Cerebellar cortex (tissue), 1 donor: ENCODE data around the gene ITGA5.

Experiments
- DNase-seq: peaks from one replicate; pipeline ENCODE4 v3.0.0-alpha.2; 2015; ENCODE audit warnings: low spot score

Gene ITGA5

GRCh38 chr12:54430471-54431069, 11.5 kb upstream of the ITGA5 start:
- no peak for DNase-seq

DNA sequence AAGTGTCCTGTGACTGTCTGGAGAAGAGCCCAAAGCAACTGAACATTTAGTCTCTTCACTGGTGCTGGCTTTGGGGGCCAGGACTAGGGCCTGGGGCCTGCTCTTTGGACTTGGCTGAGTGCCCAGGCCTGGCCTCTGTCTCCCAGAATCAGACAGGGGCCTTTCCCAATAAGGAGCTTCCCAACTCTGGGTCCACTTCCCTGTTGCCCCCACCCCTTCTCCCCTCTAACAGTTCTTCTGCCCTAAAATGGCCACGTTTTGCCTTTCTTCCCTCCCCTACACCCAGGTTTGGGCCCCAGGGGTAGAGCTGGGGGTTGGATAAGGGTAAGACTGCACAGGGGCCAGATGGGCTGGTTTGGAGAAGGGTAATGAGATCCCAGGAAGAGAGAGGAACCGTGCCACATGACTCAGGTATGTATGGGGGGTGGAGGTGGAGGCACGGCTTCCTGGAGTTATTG, 10.0 kb upstream of the ITGA5 start:
- DNase-seq: no peak

DNA sequence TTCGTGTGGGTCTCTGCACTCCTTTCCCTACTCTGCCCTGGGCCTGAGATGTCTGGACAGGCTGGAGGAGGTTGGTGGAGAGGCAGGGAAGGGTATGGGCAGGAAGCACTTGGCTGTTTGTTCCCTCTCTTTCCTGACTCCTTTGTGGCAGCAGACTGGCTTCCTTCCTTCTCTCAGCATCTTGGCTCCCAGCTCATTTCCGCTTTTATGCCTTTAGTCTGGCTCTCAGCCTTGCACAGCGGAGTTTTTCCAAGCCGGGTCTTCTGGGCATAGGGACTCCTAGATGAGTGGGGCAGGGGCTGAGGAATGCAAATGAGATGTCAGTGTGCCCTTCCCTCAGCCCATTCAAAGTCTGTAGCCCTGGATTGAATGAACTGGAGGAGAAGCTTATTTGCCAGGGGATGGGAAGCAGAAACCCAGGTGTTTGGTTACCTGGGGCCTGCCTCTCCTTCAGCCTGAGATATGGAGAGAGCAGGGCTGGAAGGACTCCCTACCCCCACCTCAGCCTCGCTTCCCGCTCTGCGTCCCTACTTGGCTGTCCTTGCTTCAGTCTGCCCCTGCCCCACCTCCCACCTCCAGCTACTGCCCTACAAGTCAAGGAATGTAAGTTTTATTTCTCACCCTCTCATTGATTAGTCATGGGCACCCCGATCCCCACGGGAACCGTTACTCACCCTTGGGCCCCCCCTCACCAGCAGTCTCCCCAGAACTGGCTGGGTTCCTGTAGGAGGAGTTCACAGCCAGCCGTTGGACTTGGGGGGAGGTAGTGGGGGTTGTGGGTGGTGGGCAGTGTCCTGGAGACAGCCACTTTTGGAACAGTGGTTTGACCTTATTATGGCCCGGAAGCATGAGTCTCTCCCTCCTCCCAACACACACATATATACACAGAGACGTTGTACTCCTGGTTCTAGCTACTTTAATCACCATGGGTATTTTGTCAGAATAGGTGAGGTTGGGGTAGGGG, 9.3 kb upstream of the ITGA5 start:
- no peak for DNase-seq

GRCh38 chr12:54427106-54427505, 8.0 kb upstream of the ITGA5 start:
- no peak for DNase-seq

GRCh38 chr12:54426690-54427089, 7.6 kb upstream of the ITGA5 start:
- no peak for DNase-seq

DNA sequence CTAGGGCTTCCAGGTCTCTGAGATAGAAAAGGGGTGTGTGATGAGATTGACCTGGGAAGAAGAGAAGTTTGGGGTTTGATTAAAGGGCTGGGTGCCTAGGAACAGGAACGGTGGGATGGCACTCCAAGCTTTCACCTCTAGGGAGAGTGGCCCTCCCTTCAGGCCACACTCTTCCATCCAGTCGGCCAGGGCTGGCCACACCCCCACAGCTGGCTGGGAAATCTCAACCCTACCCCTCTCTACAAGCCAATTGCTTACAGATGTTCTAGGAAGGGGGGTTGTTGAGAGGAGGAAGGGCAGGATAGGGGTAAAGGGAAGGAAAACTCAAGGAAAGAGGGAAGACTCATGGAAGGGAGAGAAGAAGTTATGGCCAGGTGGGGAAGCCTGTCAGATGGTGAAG, 6.6 kb upstream of the ITGA5 start:
- DNase-seq: no peak

- no peak for DNase-seq
Observed at GRCh38 chr12:54424224-54424623, 5.2 kb upstream of the ITGA5 start.

- no peak for DNase-seq
Observed at GRCh38 chr12:54423816-54424150, 4.7 kb upstream of the ITGA5 start.

GRCh38 chr12:54421879-54422250, 2.8 kb upstream of the ITGA5 start:
- no peak for DNase-seq

DNA sequence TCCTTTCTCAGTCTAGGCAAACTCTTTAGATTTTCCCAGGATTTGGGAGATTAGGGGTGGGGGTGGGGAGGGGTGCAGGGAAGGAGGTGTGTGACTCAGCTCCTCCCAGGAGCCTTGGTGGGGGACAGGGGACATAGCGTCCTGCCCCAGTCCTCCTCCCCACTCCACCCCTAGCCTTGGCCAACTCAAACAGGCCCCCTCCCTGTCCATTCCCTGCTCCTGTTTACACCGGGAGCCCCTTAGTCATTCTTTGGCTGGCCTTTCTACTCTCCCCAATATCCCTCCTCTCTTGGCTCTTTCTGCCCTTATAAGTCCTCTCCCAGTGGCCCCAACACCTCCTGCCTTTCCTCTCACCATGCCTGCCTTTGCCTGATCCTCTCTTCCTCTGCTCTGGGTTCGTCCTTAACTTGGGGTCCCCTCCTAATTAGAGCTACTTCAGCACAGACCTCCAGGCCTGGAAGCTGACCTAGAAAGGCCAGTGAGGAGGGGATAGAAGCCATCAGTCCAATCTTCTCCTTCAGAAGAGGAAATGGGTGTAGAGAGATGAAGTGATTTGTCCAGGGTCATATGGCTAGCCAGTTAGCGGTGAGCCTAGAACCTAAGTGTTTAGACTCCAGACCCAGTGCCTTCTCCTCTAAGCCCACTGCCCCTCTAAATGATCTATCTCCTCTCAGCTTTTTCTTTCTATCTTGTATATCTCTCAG, 2.3 kb upstream of the ITGA5 start:
- no peak for DNase-seq

- DNase-seq: no peak
Observed at GRCh38 chr12:54420766-54421144, 1.7 kb upstream of the ITGA5 start.

- DNase-seq: no peak
Observed at GRCh38 chr12:54418441-54419087, 502 bp downstream of the ITGA5 start.

GRCh38 chr12:54417712-54418440, 1.2 kb downstream of the ITGA5 start:
- DNase-seq: no peak

DNA sequence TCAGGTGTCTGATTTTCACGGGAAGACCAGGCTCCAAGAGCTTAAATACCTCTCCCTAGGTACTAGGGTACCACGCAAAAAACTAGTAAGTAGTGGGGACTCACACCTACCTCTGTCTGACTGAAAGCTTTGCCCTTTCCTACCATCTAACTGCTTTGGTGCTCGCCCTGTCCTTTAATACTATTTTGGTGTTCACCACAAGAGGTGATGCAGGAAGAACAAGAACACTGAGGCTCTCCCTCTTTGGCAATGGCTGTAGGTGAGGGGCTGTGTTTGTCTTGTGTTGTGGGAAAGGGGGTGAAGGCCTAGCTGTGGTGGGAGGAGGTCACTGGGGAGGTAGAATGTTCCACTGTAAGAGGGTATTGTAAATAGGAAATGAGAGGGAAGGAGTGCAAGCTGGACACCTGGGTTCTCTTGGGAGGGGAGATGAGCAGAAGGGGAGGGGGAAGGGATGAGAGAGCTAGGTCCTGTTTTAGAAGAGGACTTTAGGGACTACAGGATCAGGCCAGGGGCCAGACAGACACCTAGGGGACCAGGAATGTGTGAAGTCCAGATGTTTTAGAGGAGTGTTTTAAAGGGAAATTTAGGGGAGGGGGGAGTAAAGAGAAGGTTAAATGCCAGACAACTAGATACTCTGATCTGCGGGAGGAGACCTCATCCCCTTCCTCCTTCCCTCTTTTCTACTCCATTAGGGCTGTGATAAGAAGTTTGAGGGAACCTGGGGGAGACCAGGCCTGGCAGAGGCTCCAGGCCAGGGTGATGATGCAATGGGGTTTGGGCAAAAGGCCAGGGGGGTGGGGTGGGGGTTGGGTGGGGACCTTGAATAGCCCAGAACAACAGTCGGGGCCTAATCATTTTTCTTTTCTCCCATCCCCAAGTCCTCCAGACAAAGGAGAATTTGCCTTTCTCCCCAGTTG, 2.1 kb downstream of the ITGA5 start:
- no peak for DNase-seq

DNA sequence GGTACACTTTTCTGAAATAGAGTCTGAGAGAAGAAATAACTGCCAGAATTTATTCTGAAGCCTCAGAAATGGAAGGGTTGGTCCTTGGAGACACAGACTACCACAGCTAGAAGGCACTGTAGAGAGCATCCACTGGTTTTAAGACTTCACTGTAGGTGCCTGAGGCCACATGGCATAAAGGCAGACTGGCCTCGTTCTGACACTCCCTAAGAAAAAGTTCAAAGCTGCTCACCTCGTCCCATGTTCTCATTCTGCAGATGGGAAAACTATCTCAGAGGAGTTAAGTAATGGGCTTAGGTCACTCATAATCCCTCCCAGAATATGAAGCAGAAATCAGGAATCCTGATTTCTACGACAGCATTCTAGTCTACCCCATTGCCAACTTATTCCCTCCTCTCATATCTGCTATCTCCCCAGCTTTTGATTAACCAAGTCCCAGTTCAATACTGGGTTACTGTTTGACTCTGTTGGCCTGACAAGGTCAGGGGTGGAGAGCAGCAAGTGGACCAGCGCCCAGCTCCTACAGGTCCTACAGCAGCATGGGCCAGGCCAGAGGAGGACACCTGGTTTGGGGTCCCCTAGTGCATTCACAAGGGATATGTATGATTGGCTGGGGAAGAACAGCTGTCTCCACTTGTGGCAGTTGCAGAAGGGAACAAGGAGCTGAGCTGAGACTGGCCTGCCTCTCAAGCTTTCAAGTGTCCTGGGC, 3.7 kb downstream of the ITGA5 start:
- DNase-seq: no peak

DNA sequence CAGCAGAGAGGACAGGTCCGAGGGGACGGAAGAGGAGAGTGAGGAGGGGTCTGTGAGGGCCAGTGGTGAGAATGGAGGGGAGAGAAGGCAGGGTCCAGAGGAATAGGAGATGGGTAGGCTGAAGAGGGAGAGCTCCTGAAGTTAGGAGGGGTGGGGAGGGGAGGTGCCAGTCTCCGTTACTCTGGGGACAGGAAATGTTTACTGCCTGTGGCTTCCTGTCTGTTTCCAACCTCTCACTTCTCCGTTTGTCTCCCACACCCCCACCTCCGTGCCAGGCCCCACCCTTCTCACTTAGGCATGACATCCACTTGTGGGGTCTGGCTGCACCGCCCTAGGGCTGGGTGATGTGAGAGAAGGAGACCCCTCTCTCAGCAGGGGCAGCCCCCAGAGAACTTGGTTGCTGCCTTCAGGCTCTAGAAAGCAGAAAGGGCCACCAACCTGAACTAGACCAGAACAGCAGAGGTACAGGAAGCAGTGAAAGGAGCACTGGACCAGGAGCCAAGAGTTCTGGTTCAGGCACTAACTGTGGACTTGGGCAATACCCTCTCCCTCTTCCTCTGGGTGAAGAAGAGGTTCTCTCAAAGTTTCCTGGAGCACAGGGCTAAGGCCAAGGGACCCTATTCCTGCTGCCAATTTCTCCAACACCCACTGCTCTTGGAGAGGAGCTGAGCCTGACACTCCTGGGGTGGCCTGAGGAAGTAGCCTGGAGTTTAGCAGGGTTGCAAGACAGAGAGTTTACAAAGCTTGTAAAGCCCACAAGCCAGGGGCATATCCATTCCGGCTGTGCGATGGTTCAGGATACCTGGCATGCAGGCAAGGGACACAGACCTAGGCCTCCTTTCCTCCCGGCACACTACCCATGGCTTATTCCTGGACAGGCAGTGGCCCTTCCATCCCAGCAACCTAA, 5.5 kb downstream of the ITGA5 start:
- DNase-seq: no peak

- DNase-seq: no peak
Observed at GRCh38 chr12:54412786-54413185, 6.3 kb downstream of the ITGA5 start.

DNA sequence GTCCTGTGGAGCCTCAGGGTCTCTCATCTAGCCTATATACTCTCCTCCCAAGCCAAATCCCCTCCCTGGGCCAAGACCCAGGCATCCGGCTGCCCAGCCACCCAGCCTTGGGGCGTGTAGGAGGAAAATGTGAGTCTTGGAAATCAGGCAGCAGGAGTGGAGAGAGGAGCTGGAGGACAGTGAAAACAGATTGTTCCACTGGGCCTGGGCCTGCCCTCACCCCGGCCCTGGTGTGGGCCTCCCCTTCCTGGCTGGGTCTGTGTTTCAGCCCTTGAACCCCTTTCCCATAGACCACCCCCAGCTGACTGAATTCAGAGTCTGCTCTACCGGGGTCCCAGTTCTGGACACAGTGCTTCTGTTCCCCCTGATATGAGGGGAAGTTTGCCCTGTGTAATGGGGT, 6.7 kb downstream of the ITGA5 start:
- no peak for DNase-seq
